ENCODE measurements around the gene SEMA3G.

The SEMA3G gene

DNA sequence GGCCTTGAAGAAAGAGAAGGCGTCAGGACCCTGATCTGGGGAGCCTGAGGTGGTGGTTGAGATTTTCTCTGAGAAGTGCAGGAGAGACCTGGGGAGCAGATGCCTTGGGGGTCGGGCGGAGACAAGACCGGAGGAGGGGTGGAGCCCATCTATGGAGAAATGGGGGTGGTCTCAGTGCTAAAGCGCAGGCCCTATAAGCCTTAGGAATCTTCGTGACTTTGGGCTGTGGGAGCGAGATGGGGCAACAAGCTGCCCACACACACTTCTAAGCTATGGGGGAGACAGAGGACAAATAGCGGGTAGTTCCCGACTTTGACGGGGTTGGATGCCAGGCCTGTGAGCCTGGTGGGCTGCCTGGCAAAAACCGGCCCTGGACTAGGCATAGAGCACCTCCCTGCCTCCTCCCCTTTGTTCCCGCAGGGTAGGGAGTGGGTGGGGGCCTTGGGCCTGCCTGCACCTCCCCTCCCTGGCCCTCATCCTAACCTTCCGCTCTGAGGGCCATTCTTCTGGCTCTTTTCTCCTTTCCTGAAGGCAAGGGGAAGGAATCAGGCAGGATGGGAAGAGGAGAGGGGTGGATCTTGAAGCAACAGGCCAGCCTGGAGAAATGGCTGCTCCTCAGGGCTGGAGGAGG lies 11.4 kb upstream of the SEMA3G start:
- peak overlapping the region; percentile 86 for H3K4me3 ChIP-seq (ENCODE audit: low read length)
- TF ChIP-seq, protein P1, sequence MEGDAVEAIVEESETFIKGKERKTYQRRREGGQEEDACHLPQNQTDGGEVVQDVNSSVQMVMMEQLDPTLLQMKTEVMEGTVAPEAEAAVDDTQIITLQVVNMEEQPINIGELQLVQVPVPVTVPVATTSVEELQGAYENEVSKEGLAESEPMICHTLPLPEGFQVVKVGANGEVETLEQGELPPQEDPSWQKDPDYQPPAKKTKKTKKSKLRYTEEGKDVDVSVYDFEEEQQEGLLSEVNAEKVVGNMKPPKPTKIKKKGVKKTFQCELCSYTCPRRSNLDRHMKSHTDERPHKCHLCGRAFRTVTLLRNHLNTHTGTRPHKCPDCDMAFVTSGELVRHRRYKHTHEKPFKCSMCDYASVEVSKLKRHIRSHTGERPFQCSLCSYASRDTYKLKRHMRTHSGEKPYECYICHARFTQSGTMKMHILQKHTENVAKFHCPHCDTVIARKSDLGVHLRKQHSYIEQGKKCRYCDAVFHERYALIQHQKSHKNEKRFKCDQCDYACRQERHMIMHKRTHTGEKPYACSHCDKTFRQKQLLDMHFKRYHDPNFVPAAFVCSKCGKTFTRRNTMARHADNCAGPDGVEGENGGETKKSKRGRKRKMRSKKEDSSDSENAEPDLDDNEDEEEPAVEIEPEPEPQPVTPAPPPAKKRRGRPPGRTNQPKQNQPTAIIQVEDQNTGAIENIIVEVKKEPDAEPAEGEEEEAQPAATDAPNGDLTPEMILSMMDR (conservative IDR thresholded peaks at IDR 0.05; ENCODE audit: low read length): no peak
- DNase-seq (ENCODE audit: low read depth): peak; percentile 41

DNA sequence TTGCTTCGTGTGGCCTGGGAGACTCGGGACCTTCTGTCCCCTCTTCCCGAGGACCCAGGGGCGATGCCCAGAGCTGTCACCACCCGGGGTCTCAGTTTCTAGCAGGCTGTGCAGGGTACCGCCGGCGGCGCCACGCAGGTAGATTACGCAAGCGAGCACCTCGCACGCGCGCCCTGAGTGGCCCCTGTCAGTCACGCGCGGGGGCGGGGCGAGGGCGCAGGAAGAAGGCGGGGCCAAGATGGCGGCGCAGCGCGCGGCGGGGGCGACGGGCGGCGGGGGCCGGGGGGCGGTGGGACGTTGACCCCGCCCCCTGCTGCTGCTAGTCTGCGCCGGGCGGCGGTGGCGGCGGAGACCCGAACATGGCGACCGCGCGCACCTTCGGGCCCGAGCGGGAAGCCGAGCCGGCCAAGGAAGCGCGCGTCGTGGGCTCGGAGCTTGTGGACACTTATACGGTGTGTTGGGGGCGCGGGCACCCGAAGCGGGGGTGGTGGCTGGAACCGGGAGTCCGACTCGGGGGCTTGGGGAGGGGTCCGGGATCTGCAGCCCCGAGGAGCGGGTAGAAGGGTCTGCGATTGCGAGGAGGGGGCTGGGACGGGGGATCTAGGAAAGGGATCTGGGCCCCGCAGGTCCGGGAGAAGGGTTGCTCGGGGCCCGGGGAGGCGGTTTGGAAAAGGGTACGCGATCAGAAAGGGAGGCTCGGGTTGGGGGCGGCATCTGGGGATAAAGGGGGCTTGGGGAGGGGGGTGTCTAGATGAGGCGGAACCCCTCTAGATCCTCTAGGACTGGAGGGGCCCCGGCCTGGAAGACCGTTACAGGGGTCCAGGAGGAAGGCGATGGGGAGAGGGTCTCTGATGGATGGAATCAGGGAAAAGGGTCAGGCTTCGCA lies 10.6 kb upstream of the SEMA3G start, which contains the start of gene NISCH:
TSS of gene NISCH (plus strand) at position 322 of the 886 bp plus-strand sequence. CDS start at position 360, 38 bp downstream.
- DNase-seq (ENCODE audit: low read depth): peak; percentile 67
- TF ChIP-seq, protein P1 (conservative IDR thresholded peaks at IDR 0.05; ENCODE audit: low read length): no peak
- peak within 1 kb of the TSS; percentile 86 for H3K4me3 ChIP-seq (ENCODE audit: low read length)

DNA sequence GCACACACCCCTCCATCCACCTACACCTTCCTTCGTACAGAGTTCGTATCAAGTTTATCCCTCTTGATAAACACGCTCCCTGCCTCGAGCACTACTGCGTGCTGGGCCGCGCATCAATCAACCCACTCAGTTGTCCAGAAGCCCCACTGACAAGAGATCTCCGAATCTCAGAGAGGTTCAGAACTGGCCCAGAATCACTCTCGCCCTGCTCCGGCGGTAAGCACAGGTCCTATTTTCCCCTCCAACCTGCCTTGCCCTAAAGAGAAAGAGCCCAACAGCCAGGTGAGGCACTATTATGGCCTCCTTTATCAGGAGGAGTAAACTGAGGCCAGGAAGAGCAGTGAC lies 10.0 kb upstream of the SEMA3G start:
- TF ChIP-seq, protein P1 (conservative IDR thresholded peaks at IDR 0.05; ENCODE audit: low read length): no peak
- peak overlapping the region; percentile 86 for H3K4me3 ChIP-seq (ENCODE audit: low read length)
- no peak for DNase-seq (ENCODE audit: low read depth)

DNA sequence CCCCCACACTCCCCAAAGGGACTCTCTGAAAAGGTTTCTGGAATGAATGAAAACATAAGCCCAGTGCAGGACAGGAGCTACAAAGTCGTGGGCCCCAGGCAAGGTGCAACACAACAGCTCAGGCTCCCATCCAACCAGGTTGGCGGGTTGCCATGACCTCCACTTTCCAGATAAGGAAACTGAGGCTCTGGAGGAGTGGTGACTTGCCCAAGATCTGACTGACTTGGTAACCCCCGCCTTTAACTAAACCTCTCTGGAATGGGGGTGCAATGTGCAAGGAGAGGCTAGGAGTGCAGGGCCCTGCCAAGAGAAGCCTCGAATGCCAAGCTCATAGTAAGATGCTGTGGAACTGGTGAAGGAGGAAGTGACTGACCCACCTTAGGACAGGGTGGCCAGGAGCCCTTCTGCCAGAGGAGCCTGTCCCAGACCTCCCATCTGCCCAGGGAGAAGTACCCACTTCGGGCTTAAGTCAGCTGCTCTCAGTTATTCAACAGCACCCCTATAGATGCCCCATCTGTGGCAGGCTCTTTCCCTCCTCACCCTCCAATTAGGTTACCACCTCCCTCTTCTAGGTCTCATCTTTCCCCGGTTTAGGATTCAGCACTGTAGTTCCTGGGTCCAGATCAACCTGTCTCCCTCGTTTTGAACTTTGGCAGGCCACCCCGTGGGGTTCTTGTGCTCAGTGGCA lies 9.5 kb upstream of the SEMA3G start:
- TF ChIP-seq, protein P1 (conservative IDR thresholded peaks at IDR 0.05; ENCODE audit: low read length): no peak
- DNase-seq (ENCODE audit: low read depth): no peak
- peak overlapping the region; percentile 86 for H3K4me3 ChIP-seq (ENCODE audit: low read length)

DNA sequence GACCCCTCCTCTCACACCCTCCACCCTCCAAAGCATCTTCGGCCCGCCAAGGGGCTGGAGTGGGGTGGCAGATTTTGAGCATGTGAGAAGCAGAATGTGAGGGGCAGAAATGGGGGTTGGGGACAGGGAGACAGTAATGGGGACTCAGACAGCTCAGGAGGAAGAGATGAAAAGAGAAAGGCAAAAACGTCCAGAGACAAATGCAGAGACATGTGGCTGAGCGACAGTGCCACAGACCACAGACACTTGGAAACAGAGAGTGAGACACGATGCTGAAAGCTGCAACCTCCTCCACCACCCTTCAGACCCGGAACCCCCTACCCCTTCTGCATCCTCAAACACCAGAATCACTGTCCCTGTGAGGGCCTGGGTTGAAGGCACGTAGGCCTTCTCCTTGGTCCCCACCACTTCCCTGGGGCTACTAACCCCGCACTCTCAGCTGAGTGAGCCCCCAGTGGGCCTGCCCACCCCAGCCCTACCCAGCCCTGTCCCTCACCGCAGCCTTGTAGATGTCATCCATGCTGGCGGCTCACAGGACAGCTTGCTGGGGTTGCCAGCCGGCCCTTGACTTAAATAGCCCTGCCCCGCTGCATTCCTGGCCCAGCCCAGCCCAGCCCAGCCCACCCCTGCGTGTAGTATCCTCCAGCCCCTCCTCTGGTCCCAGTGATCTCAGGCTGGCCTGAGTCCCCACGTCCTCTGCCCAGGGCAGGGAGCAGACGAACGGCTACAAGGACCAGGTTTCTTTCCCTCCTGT lies 8.8 kb upstream of the SEMA3G start, which contains the start of gene TNNC1:
TSS of gene TNNC1 (minus strand) at position 546 of the 754 bp plus-strand sequence. CDS start at position 520, 26 bp downstream.
- TF ChIP-seq, protein P1 (conservative IDR thresholded peaks at IDR 0.05; ENCODE audit: low read length): no peak
- DNase-seq (ENCODE audit: low read depth): no peak

DNA sequence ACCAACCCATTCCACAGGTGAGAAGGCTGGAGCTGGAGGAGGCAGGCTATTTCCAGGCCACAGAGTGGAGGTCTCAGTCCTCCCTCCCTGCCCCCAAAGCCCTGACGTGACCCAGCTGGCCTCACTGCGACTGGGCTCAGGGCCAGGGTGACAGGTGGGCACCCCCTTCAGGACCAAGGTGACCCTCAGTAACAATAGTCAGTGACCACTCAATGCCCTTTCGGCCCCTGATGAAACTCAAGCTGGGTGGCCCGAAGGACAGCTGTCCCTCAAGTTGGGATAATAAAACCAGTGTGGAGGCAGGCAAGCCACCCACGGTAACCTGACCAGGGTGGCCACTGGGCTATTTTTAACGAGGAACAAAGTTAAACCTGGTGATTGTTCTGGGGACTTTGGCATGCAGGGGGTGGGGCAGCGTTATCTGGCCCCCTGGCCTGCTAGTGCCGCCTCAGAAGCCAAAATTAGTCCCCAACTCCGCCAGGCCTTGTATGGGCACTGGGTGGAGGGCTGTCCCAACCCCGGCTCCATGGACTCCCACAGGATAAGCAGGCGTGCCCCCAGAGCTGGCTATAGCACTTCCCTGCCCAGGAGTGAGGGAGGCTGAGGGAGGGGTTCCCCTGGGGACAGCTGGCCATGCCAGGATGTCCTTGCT lies 7.8 kb upstream of the SEMA3G start:
- no peak overlapping the region for H3K4me3 ChIP-seq (ENCODE audit: low read length)
- no peak for DNase-seq (ENCODE audit: low read depth)
- TF ChIP-seq, protein P1 (conservative IDR thresholded peaks at IDR 0.05; ENCODE audit: low read length): no peak

More for the DNA sequence above, 8.8 kb upstream of the SEMA3G start, which contains the start of gene TNNC1:
- H3K4me3 ChIP-seq (ENCODE audit: low read length): peak within 1 kb of the TSS; percentile 86

Measured in AG10803 (cell line).